OCI-LY7 (cell line): ENCODE measurements around the gene EHD4.

Experiments
- EZH2phosphoT487 ChIP-seq: fragments of 200-600 bp; sonication (generic); IDR thresholded peaks from 2 replicates; pipeline ENCODE4 v1.6.1; 2018; ENCODE audit warnings: low read depth, borderline replicate concordance, mild to moderate bottlenecking, mixed run types, antibody characterized with exemption, low read length, moderate library complexity, mixed read lengths
- TF ChIP-seq, protein P1 (sequence below): fragments of 200-600 bp; sonication (generic); conservative IDR thresholded peaks from 2 replicates; pipeline ENCODE4 v1.5.1; 2014; ENCODE audit warnings: mild to moderate bottlenecking, antibody characterized with exemption, low read length, moderate library complexity, mixed read lengths

DNA sequence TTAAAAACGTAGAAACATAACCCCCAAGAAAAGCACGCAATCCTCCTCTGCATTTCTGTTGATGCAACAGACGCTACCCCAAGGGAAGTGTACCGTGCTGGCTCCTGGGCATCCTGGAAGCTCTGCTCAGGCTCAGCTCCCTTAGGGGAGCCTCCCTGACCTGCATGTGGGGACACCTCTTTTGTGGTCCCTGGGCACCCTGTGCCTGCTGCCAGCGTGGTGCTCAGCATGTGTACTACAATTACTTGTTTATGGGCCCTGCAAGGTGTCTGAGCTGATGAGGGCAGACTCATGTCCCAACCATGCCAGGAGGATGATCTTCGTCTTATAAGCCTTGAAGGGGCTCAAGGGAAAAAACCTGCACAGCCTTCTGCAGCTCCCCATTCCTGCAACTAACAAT, 18.3 kb downstream of the EHD4 start:
- TF ChIP-seq, protein P1, sequence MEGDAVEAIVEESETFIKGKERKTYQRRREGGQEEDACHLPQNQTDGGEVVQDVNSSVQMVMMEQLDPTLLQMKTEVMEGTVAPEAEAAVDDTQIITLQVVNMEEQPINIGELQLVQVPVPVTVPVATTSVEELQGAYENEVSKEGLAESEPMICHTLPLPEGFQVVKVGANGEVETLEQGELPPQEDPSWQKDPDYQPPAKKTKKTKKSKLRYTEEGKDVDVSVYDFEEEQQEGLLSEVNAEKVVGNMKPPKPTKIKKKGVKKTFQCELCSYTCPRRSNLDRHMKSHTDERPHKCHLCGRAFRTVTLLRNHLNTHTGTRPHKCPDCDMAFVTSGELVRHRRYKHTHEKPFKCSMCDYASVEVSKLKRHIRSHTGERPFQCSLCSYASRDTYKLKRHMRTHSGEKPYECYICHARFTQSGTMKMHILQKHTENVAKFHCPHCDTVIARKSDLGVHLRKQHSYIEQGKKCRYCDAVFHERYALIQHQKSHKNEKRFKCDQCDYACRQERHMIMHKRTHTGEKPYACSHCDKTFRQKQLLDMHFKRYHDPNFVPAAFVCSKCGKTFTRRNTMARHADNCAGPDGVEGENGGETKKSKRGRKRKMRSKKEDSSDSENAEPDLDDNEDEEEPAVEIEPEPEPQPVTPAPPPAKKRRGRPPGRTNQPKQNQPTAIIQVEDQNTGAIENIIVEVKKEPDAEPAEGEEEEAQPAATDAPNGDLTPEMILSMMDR: no peak
- TF ChIP-seq EZH2phosphoT487: no peak
